ENCODE measurements around the gene ZNF609. TPM values are rescaled to one million over a fixed set of nuclear protein-coding genes. Genes with fewer than 3 reads are reported as not detected.

ZNF609 gene
- total and polyA plus RNA-seq, 10 of the 15 experiments (the other 5 are each of a cell fraction or from before 2014, with no cell fraction given): 5.1 to 35.3 (median 13.6) TPM

GRCh38 chr15:64731805-64732151, 271.4 kb downstream of the ZNF609 start:
- Histone ChIP-seq H3K27ac (ENCODE audit: control insufficient read depth, insufficient read depth) (no peak overlapping the region), H3K4me2 (ENCODE audit: control insufficient read depth, insufficient read depth) (no peak overlapping the region), H3K79me2 (ENCODE audit: control insufficient read depth, insufficient read depth, low read length) (no peaks in the 10 kb centered on the region), H3K4me3 (no peak overlapping the region), H3K4me1 (ENCODE audit: control insufficient read depth, insufficient read depth, low read length) (peaks cover 11% of the 10 kb centered on the region), H3K9me3 (replicated peaks; ENCODE audit: control insufficient read depth, insufficient read depth, low read length) (no peaks in the 10 kb centered on the region), H2AFZ (ENCODE audit: control insufficient read depth, low read depth, low read length) (no peak overlapping the region), H3K36me3 (ENCODE audit: control insufficient read depth in 2 of 2, insufficient read depth in 2 of 2, low read length in 1 of 2) (no peaks in the 10 kb centered on the region), H4K20me1 (ENCODE audit: control insufficient read depth, insufficient read depth) (no peaks in the 10 kb centered on the region), H3K9ac (ENCODE audit: control insufficient read depth, insufficient read depth, low read length) (no peak overlapping the region), H3K27me3 (replicated peaks in 1 of 2; ENCODE audit: control insufficient read depth in 2 of 2, insufficient read depth in 2 of 2, low read length in 1 of 2) (no peaks in the 10 kb centered on the region; a peak in 1 of 4 replicates)
- ATAC-seq: no peak; the same call in 2 of the 3 replicates
- no peak for TF ChIP-seq LARP7 (IDR thresholded peaks at IDR 0.05)
- TF ChIP-seq PKNOX1 (IDR thresholded peaks at IDR 0.05): peak; percentile 59
- ChIA-PET POLR2A (interaction anchor here (0.5 to 1.2 kb wide), 3 partner anchors 115 to 753 kb away, joined by 3 to 6 read pairs (median 3); no protein-coding TSS in a partner anchor), SMC1A (ENCODE audit: uncharacterized antibody, unreplicated experiment) (interaction anchor here (1.1 to 7.9 kb wide), 15 partner anchors 11 to 321 kb away, joined by 3 to 169 read pairs (median 5); partner anchors contain the start of gene PIF1), CTCF (interaction anchor here (0.7 to 20.1 kb wide), 19 partner anchors 9 to 451 kb away, joined by 3 to 529 read pairs (median 7); no protein-coding TSS in a partner anchor), RAD21 (ENCODE audit: unreplicated experiment) (interaction anchor here (0.6 to 10.2 kb wide), 12 partner anchors 11 to 370 kb away, joined by 3 to 148 read pairs (median 4); no protein-coding TSS in a partner anchor)
- DNase-seq (ENCODE audit: low read depth, low spot score): no peak
- intact Hi-C loops (cut with micrococcal nuclease; ENCODE audit: unreplicated experiment) (loop anchor here (1.0 to 10.0 kb wide), 5 partner anchors 79 to 353 kb away; no protein-coding TSS in a partner anchor), in situ Hi-C loops (cut with MboI) (loop anchor here (5.0 kb wide), 2 partner anchors 81 to 176 kb away; no protein-coding TSS in a partner anchor)
- no TSS peak for BruUV-seq (replicated peaks)
- 58% methylated on average over 9 of the region's 9 CpGs for WGBS (ENCODE audit: insufficient coverage, insufficient replicate concordance, low lambda C conversion rate, missing lambda C conversion rate)
- no peak for FAIRE-seq

GRCh38 chr15:64732156-64732860, 271.9 kb downstream of the ZNF609 start:
- TF ChIP-seq SMC3 (IDR thresholded peaks at IDR 0.05; ENCODE audit: borderline replicate concordance, low read length) (0 out of 2 replicates have a peak, but pooled peaks have one; percentile 1), IRF4 (IDR thresholded peaks at IDR 0.05; ENCODE audit: low read depth, low read length) (no peak)
- no peaks in the 10 kb centered on the region for H3K36me3 ChIP-seq (ENCODE audit: control insufficient read depth in 2 of 2, insufficient read depth in 2 of 2, low read length in 1 of 2)
- no peak overlapping the region for H3K9ac ChIP-seq (ENCODE audit: control insufficient read depth, insufficient read depth, low read length)
- H3K27ac ChIP-seq (ENCODE audit: control insufficient read depth, insufficient read depth): no peak overlapping the region
- no peaks in the 10 kb centered on the region; a peak in 1 of 4 replicates for H3K27me3 ChIP-seq (replicated peaks in 1 of 2; ENCODE audit: control insufficient read depth in 2 of 2, insufficient read depth in 2 of 2, low read length in 1 of 2)
- peak overlapping the region; percentile 34; the same call in 1 of the 2 replicates for H2AFZ ChIP-seq (ENCODE audit: control insufficient read depth, low read depth, low read length)
- intact Hi-C loops (cut with micrococcal nuclease; ENCODE audit: unreplicated experiment): loop anchor here (5.0 to 10.0 kb wide), 3 partner anchors 160 to 352 kb away; no protein-coding TSS in a partner anchor
- peaks cover 11% of the 10 kb centered on the region for H3K4me1 ChIP-seq (ENCODE audit: control insufficient read depth, insufficient read depth, low read length)
- ChIA-PET POLR2A (interaction anchor here (0.5 to 1.2 kb wide), 6 partner anchors 43 to 752 kb away, joined by 3 to 8 read pairs (median 4); no protein-coding TSS in a partner anchor), RAD21 (ENCODE audit: unreplicated experiment) (interaction anchor here (0.6 to 10.2 kb wide), 15 partner anchors 10 to 369 kb away, joined by 3 to 148 read pairs (median 4); no protein-coding TSS in a partner anchor), SMC1A (ENCODE audit: uncharacterized antibody, unreplicated experiment) (interaction anchor here (0.5 to 7.9 kb wide), 23 partner anchors 9 to 310 kb away, joined by 3 to 169 read pairs (median 4); partner anchors contain the start of gene PIF1), CTCF (interaction anchor here (0.6 to 20.1 kb wide), 22 partner anchors 8 to 1882 kb away, joined by 3 to 529 read pairs (median 6); no protein-coding TSS in a partner anchor)
- no peaks in the 10 kb centered on the region for H3K79me2 ChIP-seq (ENCODE audit: control insufficient read depth, insufficient read depth, low read length)
- H3K9me3 ChIP-seq (replicated peaks; ENCODE audit: control insufficient read depth, insufficient read depth, low read length): no peaks in the 10 kb centered on the region
- no peak overlapping the region for H3K4me2 ChIP-seq (ENCODE audit: control insufficient read depth, insufficient read depth)
- peak; percentile 24 for DNase-seq (ENCODE audit: low read depth, low spot score)
- BruUV-seq (replicated peaks): no TSS peak
- FAIRE-seq: no peak
- no peak overlapping the region for H3K4me3 ChIP-seq
- ATAC-seq: peak; percentile 25
- in situ Hi-C loops (cut with MboI): loop anchor here (5.0 kb wide), 2 partner anchors 80 to 175 kb away; no protein-coding TSS in a partner anchor
- 22% methylated on average over 7 of the region's 7 CpGs for WGBS (ENCODE audit: insufficient coverage, insufficient replicate concordance, low lambda C conversion rate, missing lambda C conversion rate)
- no peaks in the 10 kb centered on the region for H4K20me1 ChIP-seq (ENCODE audit: control insufficient read depth, insufficient read depth)

Small RNAs within 50 kb of the gene (small RNA-seq; reads per million reads assigned to genes)
- not detected for gene AC100830.2
- not detected for gene RF00019
- gene RNU6-549P: not detected

Other genes starting within 250 kb of the ZNF609 start
- 10.8 and 11.2 TPM in 2 replicates for gene CSNK1G1, start 104.4 kb upstream of the ZNF609 start, total RNA-seq (2014; rRNA removed)
- 18.0 and 18.2 TPM in 2 replicates for gene CSNK1G1, start 104.4 kb upstream of the ZNF609 start, total RNA-seq (2014; rRNA removed; fragmentation: Illumina TruSeq; extraction: Trizol)
- 15.1 and 16.7 TPM in 2 replicates for gene CSNK1G1, start 104.4 kb upstream of the ZNF609 start, total RNA-seq (2021)
- gene CSNK1G1, start 104.4 kb upstream of the ZNF609 start, polyA plus RNA-seq (2011; rRNA removed): 23.4 and 28.9 TPM in 2 replicates
- 13.9 and 14.0 TPM in 2 replicates for gene CSNK1G1, start 104.4 kb upstream of the ZNF609 start, polyA plus RNA-seq (2014; fragmentation: Illumina TruSeq; extraction: Trizol)
- 1 to 10 TPM; 6.1 to 6.2 TPM for gene CSNK1G1, start 104.4 kb upstream of the ZNF609 start, polyA plus RNA-seq (2014; fragmentation: Nextera tagmentation; extraction: Ambion mirVana)
- gene CSNK1G1, start 104.4 kb upstream of the ZNF609 start, polyA plus RNA-seq (2014; rRNA removed): 8.0 and 8.5 TPM in 2 replicates
- 10 to 100 TPM; 19.8 to 21.2 TPM for gene CSNK1G1, start 104.4 kb upstream of the ZNF609 start, polyA plus RNA-seq (2016; fragmentation: Nextera tagmentation; extraction: Ambion mirVana)
- 171 and 200 TPM in 2 replicates for gene PCLAF, start 79.1 kb upstream of the ZNF609 start, total RNA-seq (2014; rRNA removed)
- 79.0 and 80.1 TPM in 2 replicates for gene PCLAF, start 79.1 kb upstream of the ZNF609 start, total RNA-seq (2014; rRNA removed; fragmentation: Illumina TruSeq; extraction: Trizol)
- gene PCLAF, start 79.1 kb upstream of the ZNF609 start, total RNA-seq (2021): 88.6 and 90.6 TPM in 2 replicates
- 368 and 467 TPM in 2 replicates for gene PCLAF, start 79.1 kb upstream of the ZNF609 start, polyA plus RNA-seq (2011; rRNA removed)
- gene PCLAF, start 79.1 kb upstream of the ZNF609 start, polyA plus RNA-seq (2014; fragmentation: Illumina TruSeq; extraction: Trizol): 293 and 408 TPM in 2 replicates
- gene PCLAF, start 79.1 kb upstream of the ZNF609 start, polyA plus RNA-seq (2014; fragmentation: Nextera tagmentation; extraction: Ambion mirVana): 100 to 1,000 TPM; 508 to 627 TPM
- 283 and 318 TPM in 2 replicates for gene PCLAF, start 79.1 kb upstream of the ZNF609 start, polyA plus RNA-seq (2014; rRNA removed)
- gene PCLAF, start 79.1 kb upstream of the ZNF609 start, polyA plus RNA-seq (2016; fragmentation: Nextera tagmentation; extraction: Ambion mirVana): 100 to 1,000 TPM; 376 to 393 TPM
- 5.9 and 6.4 TPM in 2 replicates for gene TRIP4, start 72.7 kb upstream of the ZNF609 start, total RNA-seq (2014; rRNA removed)
- gene TRIP4, start 72.7 kb upstream of the ZNF609 start, total RNA-seq (2014; rRNA removed; fragmentation: Illumina TruSeq; extraction: Trizol): 11.8 and 12.4 TPM in 2 replicates
- 17.0 and 19.1 TPM in 2 replicates for gene TRIP4, start 72.7 kb upstream of the ZNF609 start, total RNA-seq (2021)
- gene TRIP4, start 72.7 kb upstream of the ZNF609 start, polyA plus RNA-seq (2011; rRNA removed): 20.0 and 28.2 TPM in 2 replicates
- 22.7 and 26.0 TPM in 2 replicates for gene TRIP4, start 72.7 kb upstream of the ZNF609 start, polyA plus RNA-seq (2014; fragmentation: Illumina TruSeq; extraction: Trizol)
- 10 to 100 TPM; 20.0 to 23.8 TPM for gene TRIP4, start 72.7 kb upstream of the ZNF609 start, polyA plus RNA-seq (2014; fragmentation: Nextera tagmentation; extraction: Ambion mirVana)
- 12.0 and 15.2 TPM in 2 replicates for gene TRIP4, start 72.7 kb upstream of the ZNF609 start, polyA plus RNA-seq (2014; rRNA removed)
- 10 to 100 TPM; 24.1 to 24.5 TPM for gene TRIP4, start 72.7 kb upstream of the ZNF609 start, polyA plus RNA-seq (2016; fragmentation: Nextera tagmentation; extraction: Ambion mirVana)